SK-N-SH (cell line): Measurements from ENCODE around the gene USH1G. TPM values are rescaled to one million over a fixed set of nuclear protein-coding genes. Genes with fewer than 3 reads are reported as not detected.

Experiments used
- CTCF ChIA-PET: fragments of 300-600, 350-600 bp; formaldehyde crosslinking; extraction: SDS; loops from one replicate; lab custom pipeline; 2021; lab: Yijun Ruan, JAX
- POLR2A ChIA-PET: fragments of 350-600 bp; sonication (Branson Sonifier 250); formaldehyde crosslinking; extraction: SDS; loops from one replicate; lab custom pipeline; 2020; ENCODE audit warnings: antibody characterized with exemption, inconsistent platforms; lab: Yijun Ruan, JAX
- DNase-seq: peaks from one replicate; pipeline ENCODE4 v3.0.0; 2012
- H2AFZ ChIP-seq: fragments of 200-600 bp; sonication (generic); 2 replicates; pipeline ENCODE4 v1.8.1; 2016; ENCODE audit warnings: antibody characterized with exemption, mild to moderate bottlenecking, low read depth
- H3F3A ChIP-seq: fragments of 200-600 bp; sonication (generic); replicated peaks from 2 replicates; pipeline ENCODE3; 2016; ENCODE audit warnings: antibody characterized with exemption, mild to moderate bottlenecking; ENCODE audit not compliant: insufficient read depth
- H3K27ac ChIP-seq, 2 experiments: fragments of 200-500 bp in 1 of 2; fragments of 200-600 bp in 1 of 2; sonication (Bioruptor generic) in 1 of 2; sonication (generic), shearing (Covaris generic) in 1 of 2; 2 replicates each; pipeline versions ENCODE4 v1.5.1 to v1.6.1; 2014 to 2016; ENCODE audit warnings: low read depth in 2 of 2, inconsistent platforms in 1 of 2, low read length in 1 of 2, mild to moderate bottlenecking in 1 of 2, mixed read lengths in 1 of 2
- H3K27me3 ChIP-seq: fragments of 200-600 bp; sonication (generic), shearing (Covaris generic); 2 replicates; pipeline ENCODE4 v1.6.1; 2016; ENCODE audit warnings: mixed run types; ENCODE audit not compliant: insufficient read depth
- H3K36me3 ChIP-seq, 2 experiments: fragments of 200-500 bp in 1 of 2; fragments of 200-600 bp in 1 of 2; sonication (Bioruptor generic) in 1 of 2; sonication (generic) in 1 of 2; replicated peaks in 1 of 2; 2 replicates each; pipeline versions ENCODE3 to v1.5.1; 2014 to 2016; ENCODE audit warnings: low read length in 1 of 2, mild to moderate bottlenecking in 1 of 2; ENCODE audit not compliant: insufficient read depth in 2 of 2, control insufficient read depth in 1 of 2
- H3K4me1 ChIP-seq, 2 experiments: fragments of 200-500 bp in 1 of 2; fragments of 200-600 bp in 1 of 2; sonication (Bioruptor generic) in 1 of 2; sonication (generic), shearing (Covaris generic) in 1 of 2; 2 replicates each; pipeline versions ENCODE4 v1.5.1 to v1.6.1; 2014 to 2016; ENCODE audit warnings: low read depth in 1 of 2, low read length in 1 of 2, mixed run types in 1 of 2; ENCODE audit not compliant: insufficient read depth in 2 of 2, control insufficient read depth in 1 of 2
- H3K4me2 ChIP-seq: fragments of 200-600 bp; sonication (generic), shearing (Covaris generic); 2 replicates; pipeline ENCODE4 v1.6.1; 2017; ENCODE audit warnings: mixed run types
- H3K4me3 ChIP-seq, 2 experiments: fragments of 200-500 bp in 1 of 2; fragments of 200-600 bp in 1 of 2; sonication (Bioruptor generic) in 1 of 2; sonication (generic), shearing (Covaris generic) in 1 of 2; 2 replicates each; pipeline versions ENCODE4 v1.5.1 to v1.8.1; 2014 to 2016; ENCODE audit warnings: low read depth in 2 of 2, inconsistent platforms in 1 of 2, low read length in 1 of 2, mild to moderate bottlenecking in 1 of 2, mixed read lengths in 1 of 2, moderate library complexity in 1 of 2
- H3K79me2 ChIP-seq: fragments of 200-600 bp; sonication (generic); 2 replicates; pipeline ENCODE4 v1.8.1; 2017; ENCODE audit warnings: mild to moderate bottlenecking; ENCODE audit not compliant: insufficient read depth
- H3K9ac ChIP-seq: fragments of 200-600 bp; sonication (generic); 2 replicates; pipeline ENCODE4 v1.6.1; 2017; ENCODE audit warnings: mixed run types
- H3K9me2 ChIP-seq: fragments of 200-600 bp; sonication (generic); 2 replicates; pipeline ENCODE4 v1.6.1; 2017; ENCODE audit warnings: mixed run types
- H3K9me3 ChIP-seq: fragments of 200-600 bp; sonication (generic); 2 replicates; pipeline ENCODE4 v1.6.1; 2017; ENCODE audit warnings: mixed run types, mild to moderate bottlenecking, moderate library complexity
- H4K20me1 ChIP-seq: fragments of 200-600 bp; sonication (generic); 2 replicates; pipeline ENCODE4 v1.6.1; 2017; ENCODE audit warnings: mild to moderate bottlenecking, mixed run types; ENCODE audit not compliant: insufficient read depth
- CTCF ChIP-seq: fragments of 200-600 bp; sonication (generic); IDR thresholded peaks from 2 replicates; pipeline ENCODE4 v1.6.1; 2017; ENCODE audit warnings: antibody characterized with exemption, mild to moderate bottlenecking, moderate library complexity
- ELF1 ChIP-seq: IDR thresholded peaks from 2 replicates; pipeline ENCODE4 v1.4.0; 2012
- EP300 ChIP-seq, 2 experiments: IDR thresholded peaks; 2 replicates each; pipeline versions ENCODE4 v1.4.0 to v1.6.1; 2012; ENCODE audit warnings: borderline replicate concordance in 1 of 2, low read depth in 1 of 2, low read length in 1 of 2
- FOSL2 ChIP-seq: IDR thresholded peaks from 2 replicates; pipeline ENCODE4 v1.4.0; 2012; ENCODE audit warnings: low read depth, mild to moderate bottlenecking, moderate library complexity, borderline replicate concordance
- FOXM1 ChIP-seq: IDR thresholded peaks from 2 replicates; pipeline ENCODE4 v1.4.0; 2012; ENCODE audit warnings: low read depth, mild to moderate bottlenecking
- GATA2 ChIP-seq: sonication (generic); formaldehyde crosslinking; IDR thresholded peaks from 2 replicates; pipeline ENCODE4 v1.5.0; 2020; ENCODE audit warnings: mild to moderate bottlenecking, missing genetic modification reagents
- IRF3 ChIP-seq: fragments of 150-350 bp; IDR thresholded peaks from 2 replicates; pipeline ENCODE4 v1.6.1; 2016; ENCODE audit warnings: mild to moderate bottlenecking, low read depth, low read length
- MAX ChIP-seq: IDR thresholded peaks from 2 replicates; pipeline ENCODE4 v1.4.0; 2012; ENCODE audit warnings: low read depth
- MEF2A ChIP-seq: IDR thresholded peaks from 2 replicates; pipeline ENCODE4 v1.4.0; 2012; ENCODE audit warnings: low read depth, borderline replicate concordance
- NRF1 ChIP-seq: IDR thresholded peaks from 2 replicates; pipeline ENCODE4 v1.6.1; 2012; ENCODE audit warnings: low read depth, mild to moderate bottlenecking, low read length
- PBX3 ChIP-seq: IDR thresholded peaks from 2 replicates; pipeline ENCODE4; 2012
- POLR2AphosphoS5 ChIP-seq: IDR thresholded peaks from 2 replicates; pipeline ENCODE4 v1.6.1; 2012; ENCODE audit warnings: low read depth, low read length
- RAD21 ChIP-seq: IDR thresholded peaks from 2 replicates; pipeline ENCODE4 v1.6.1; 2012; ENCODE audit warnings: mild to moderate bottlenecking, low read length
- RCOR1 ChIP-seq: fragments of 150-350 bp; IDR thresholded peaks from 2 replicates; pipeline ENCODE4 v1.6.1; 2017; ENCODE audit warnings: antibody characterized with exemption, low read length
- REST ChIP-seq: IDR thresholded peaks from 2 replicates; pipeline ENCODE4 v1.6.1; 2012; ENCODE audit warnings: mild to moderate bottlenecking, low read depth, low read length, moderate library complexity
- RFX5 ChIP-seq: IDR thresholded peaks from 2 replicates; pipeline ENCODE4 v1.6.1; 2012; ENCODE audit warnings: mild to moderate bottlenecking, improper control_type of control experiment, low read length
- RXRA ChIP-seq: IDR thresholded peaks from 2 replicates; pipeline ENCODE4 v1.4.0; 2012; ENCODE audit warnings: low read depth, mild to moderate bottlenecking, borderline replicate concordance
- TAF1 ChIP-seq: IDR thresholded peaks from 2 replicates; pipeline ENCODE4 v1.6.1; 2012; ENCODE audit warnings: low read depth, mild to moderate bottlenecking, low read length, moderate library complexity, borderline replicate concordance
- TEAD4 ChIP-seq: IDR thresholded peaks from 2 replicates; pipeline ENCODE4 v1.4.0; 2012; ENCODE audit warnings: mild to moderate bottlenecking, borderline replicate concordance; ENCODE audit not compliant: insufficient read depth
- USF2 ChIP-seq: fragments of 150-350 bp; IDR thresholded peaks from 2 replicates; pipeline ENCODE4 v1.6.1; 2017; ENCODE audit warnings: antibody characterized with exemption, low read length, low read depth, borderline replicate concordance
- WGBS: methylation state at CpG from one replicate; pipeline ENCODE4 v1.1.6; 2017; ENCODE audit warnings: low lambda C conversion rate; 5-methylcytosine and 5-hydroxymethylcytosine counted together
- polyA plus RNA-seq, 3 experiments: library from polyadenylated mRNA; depleted of rRNA; stranded (reverse); fragments of >200 nt; gene quantifications; 2 replicates each; pipeline ENCODE4 v1.2.3, GENCODE V29; 2012

Gene USH1G
- polyA plus RNA-seq, 1 of the 3 experiments (the other 2 are of a cell fraction) = not detected

GRCh38 chr17:74921769-74922168, 1.3 kb downstream of the USH1G start:
- Histone ChIP-seq H3K27ac (no peak overlapping the region), H3K79me2 (no peaks in the 10 kb centered on the region), H3K9me2 (no peaks in the 10 kb centered on the region), H3K36me3 (no peaks in the 10 kb centered on the region), H3K4me2 (no peak overlapping the region), H3F3A (no peaks in the 10 kb centered on the region), H3K9me3 (no peaks in the 10 kb centered on the region), H3K9ac (no peak overlapping the region), H3K4me3 (no peak overlapping the region), H3K27me3 (peaks cover 53% of the 10 kb centered on the region), H4K20me1 (peaks cover 3% of the 10 kb centered on the region; the same call in 1 of the 2 replicates), H2AFZ (no peak overlapping the region), H3K4me1 (peaks cover 0 to 19% of the 10 kb centered on the region in 2 experiments; a peak in 1 of 4 replicates)
- ChIA-PET POLR2A (interaction anchor here (1.0 kb wide), 1 partner anchor 13 kb away, joined by 3 read pairs; no protein-coding TSS in a partner anchor), CTCF (interaction anchor here (1.0 to 12.1 kb wide), 11 partner anchors 10 to 280 kb away, joined by 3 to 286 read pairs (median 8); partner anchors contain the start of gene MRPL58)
- DNase-seq = no peak
- WGBS = 75% methylated on average over 1 of the region's 2 CpGs
- no peak for TF ChIP-seq PBX3
- TF ChIP-seq EP300 (IDR thresholded peaks at IDR 0.05; ENCODE audit: borderline replicate concordance in 1 of 2, low read depth in 1 of 2, low read length in 1 of 2) = no peak
- TF ChIP-seq FOXM1 = no peak
- TF ChIP-seq MAX = no peak
- TF ChIP-seq FOSL2 = no peak
- TF ChIP-seq IRF3 = no peak
- TF ChIP-seq RXRA = no peak
- TF ChIP-seq RFX5 = no peak
- TF ChIP-seq NRF1 = no peak
- TF ChIP-seq RAD21 = no peak
- no peak for TF ChIP-seq RCOR1
- no peak for TF ChIP-seq USF2
- no peak for TF ChIP-seq REST
- no peak for TF ChIP-seq TEAD4
- no peak for TF ChIP-seq POLR2AphosphoS5
- no peak for TF ChIP-seq CTCF
- TF ChIP-seq GATA2 = no peak
- TF ChIP-seq MEF2A = no peak
- TF ChIP-seq TAF1 = no peak
- no peak for TF ChIP-seq ELF1
